ENCODE measurements around the gene MRFAP1.

MRFAP1 gene

GRCh38 chr4:6640292-6641163, at the start of gene MRFAP1:
Gene MRFAP1, plus strand, starts transcription at chr4:6640685. Its CDS starts 178 bp downstream, at chr4:6640863.
- DNase-seq, result peak; percentile 93

GRCh38 chr4:6591313-6591712, 49.2 kb upstream of the MRFAP1 start:
- DNase-seq, result no peak

- no peak for DNase-seq
These were observed 48.7 kb upstream of the MRFAP1 start for GRCh38 chr4:6591781-6592180.

GRCh38 chr4:6592804-6593563, 47.5 kb upstream of the MRFAP1 start:
- no peak for DNase-seq

- DNase-seq, result no peak
These were observed 46.1 kb upstream of the MRFAP1 start for GRCh38 chr4:6594341-6594740.

GRCh38 chr4:6594826-6595355, 45.6 kb upstream of the MRFAP1 start:
- DNase-seq, result no peak

- DNase-seq, result no peak
These were observed 44.5 kb upstream of the MRFAP1 start for GRCh38 chr4:6595897-6596537.

- DNase-seq, result no peak
These were observed 43.5 kb upstream of the MRFAP1 start for GRCh38 chr4:6596948-6597347.

GRCh38 chr4:6598127-6598526, 42.4 kb upstream of the MRFAP1 start:
- no peak for DNase-seq

GRCh38 chr4:6598641-6599040, 41.8 kb upstream of the MRFAP1 start:
- no peak for DNase-seq

- DNase-seq, result no peak
These were observed 38.7 kb upstream of the MRFAP1 start for GRCh38 chr4:6601661-6602250.

GRCh38 chr4:6602289-6602688, 38.2 kb upstream of the MRFAP1 start:
- no peak for DNase-seq

- DNase-seq, result no peak
These were observed 37.4 kb upstream of the MRFAP1 start for GRCh38 chr4:6603128-6603527.

GRCh38 chr4:6605114-6605513, 35.4 kb upstream of the MRFAP1 start:
- no peak for DNase-seq

- DNase-seq, result no peak
These were observed 34.9 kb upstream of the MRFAP1 start for GRCh38 chr4:6605605-6606004.

GRCh38 chr4:6606465-6607235, 33.8 kb upstream of the MRFAP1 start:
- DNase-seq, result no peak

- no peak for DNase-seq
These were observed 33.0 kb upstream of the MRFAP1 start for GRCh38 chr4:6607368-6608055.

- no peak for DNase-seq
These were observed 31.6 kb upstream of the MRFAP1 start for GRCh38 chr4:6608758-6609414.

GRCh38 chr4:6609415-6610079, 30.9 kb upstream of the MRFAP1 start:
- no peak for DNase-seq

- DNase-seq, result no peak
These were observed 29.5 kb upstream of the MRFAP1 start for GRCh38 chr4:6610856-6611430.

Measured in GDM1 (cell line).